Prostate gland (tissue), 2 donors: ENCODE data around the gene ZMYND12.

ENCODE experiments used
- CTCF ChIP-seq, 4 experiments: fragments of 200-600 bp in 2 of 4; fragments of 450-650 bp in 2 of 4; sonication (generic) in 2 of 4; IDR thresholded peaks; 1 replicate in 3 of 4; 2 replicates in 1 of 4; pipeline ENCODE4 v1.5.1; 2016 to 2019; ENCODE audit warnings: antibody characterized with exemption in 4 of 4, mild to moderate bottlenecking in 2 of 4, moderate library complexity in 2 of 4
- POLR2A ChIP-seq: fragments of 450-650 bp; IDR thresholded peaks from one replicate; pipeline ENCODE4 v1.6.1; 2016; ENCODE audit warnings: antibody characterized with exemption, mild to moderate bottlenecking
- POLR2AphosphoS5 ChIP-seq: sonication (generic); formaldehyde crosslinking; IDR thresholded peaks from one replicate; pipeline ENCODE4 v1.6.1; 2017; ENCODE audit warnings: antibody characterized with exemption

GRCh38 chr1:42490237-42490636 is 34.4 kb upstream of the ZMYND12 start:
- TF ChIP-seq POLR2A = no peak
- no peak for TF ChIP-seq POLR2AphosphoS5
- TF ChIP-seq CTCF (IDR thresholded peaks at IDR 0.05) = no peak
